Heart left ventricle (tissue), 13 donors: ENCODE measurements around the gene NDEL1.

Experiments used
- CTCF ChIP-seq, 12 donors: fragments of 200-600 bp; sonication (generic) in 4 of 12; IDR thresholded peaks; one replicate each; pipeline versions ENCODE4 v1.5.0 to v1.8.0; 2018 to 2022; ENCODE audit warnings: antibody characterized with exemption in 12 of 12, mild to moderate bottlenecking in 5 of 12
- POLR2A ChIP-seq, 2 donors: fragments of 450-650 bp; IDR thresholded peaks; one replicate each; pipeline ENCODE4 v1.6.1; 2017; ENCODE audit warnings: antibody characterized with exemption in 2 of 2, mild to moderate bottlenecking in 2 of 2, moderate library complexity in 2 of 2
- donor health status: ischemic (EF 13 %, LVEDD 7.1; RV severe dilation, severe dysfunction).
- donor health status: DM: no; HTN: yes; CAD: no.
- donor health status: DM: no; HTN: no; CAD: no.
- donor health status: ischemic (EF 25% LVEDD 6.9; RV normal size, moderate dysfunction).
- donor health status: ischemic (EF 25% LVEDD 5.7; RV mildly dilated, moderate dysfunction).
- donor health status: ischemic (EF 35%, LVEDD 5.7; RV mildly dilated, moderate dysfunction).
- donor health status: nonischemic (EF 11% LVEDD 7.7; RV severe dilation, severe dysfunction).
- donor health status: DM: yes; HTN: yes; CAD: no.
- donor health status: PGD.
- donor health status: ischemic (EF 29% LVEDD 5.4; RV normal size, mild dysfunction).
- donor health status: nonischemic (EF 23%, LVEDD 6.1; RV moderate dilation, normal function).

- no peak for TF ChIP-seq CTCF (IDR thresholded peaks at IDR 0.05)
- no peak for TF ChIP-seq POLR2A (IDR thresholded peaks at IDR 0.05)
Observed at GRCh38 chr17:8408371-8408770, 27.3 kb upstream of the NDEL1 start.
